SKM-1 (cell line): ENCODE results near the gene DRAXIN.

Source experiments
- DNase-seq: peaks from one replicate; lab custom pipeline; 2025; ENCODE audit not compliant: unreplicated experiment; lab: John Stamatoyannopoulos, UW

The DRAXIN gene

GRCh38 chr1:11759791-11760190 is 68.3 kb downstream of the DRAXIN start:
- DNase-seq: no peak

GRCh38 chr1:11761285-11761684 is 69.8 kb downstream of the DRAXIN start:
- no peak for DNase-seq

GRCh38 chr1:11761988-11762406 is 70.5 kb downstream of the DRAXIN start, which contains the start of gene C1orf167:
Gene C1orf167 (plus strand): TSS chr1:11762193. CDS start chr1:11764401, 2,208 bp downstream.
- DNase-seq: no peak

- DNase-seq: no peak
Measured at GRCh38 chr1:11764115-11764514, 72.6 kb downstream of the DRAXIN start.

GRCh38 chr1:11764519-11764918 is 73.0 kb downstream of the DRAXIN start:
- DNase-seq: no peak

GRCh38 chr1:11765661-11766428 is 74.3 kb downstream of the DRAXIN start:
- DNase-seq: no peak

GRCh38 chr1:11766429-11766776 is 74.9 kb downstream of the DRAXIN start:
- no peak for DNase-seq

GRCh38 chr1:11767922-11768704 is 76.6 kb downstream of the DRAXIN start:
- DNase-seq: no peak

- DNase-seq: no peak
Measured at GRCh38 chr1:11768821-11769220, 77.3 kb downstream of the DRAXIN start.

- DNase-seq: no peak
Measured at GRCh38 chr1:11769274-11769673, 77.8 kb downstream of the DRAXIN start.

GRCh38 chr1:11770011-11770410 is 78.5 kb downstream of the DRAXIN start:
- no peak for DNase-seq

- no peak for DNase-seq
Measured at GRCh38 chr1:11771481-11772043, 80.1 kb downstream of the DRAXIN start.

GRCh38 chr1:11772458-11772857 is 80.9 kb downstream of the DRAXIN start:
- no peak for DNase-seq

- DNase-seq: no peak
Measured at GRCh38 chr1:11774753-11775152, 83.2 kb downstream of the DRAXIN start.
